Measurements from ENCODE around the gene COA7.
A peak's percentile ranks its signal among the peaks of the same experiment; 100 is the strongest.
"Not testable (repeated sequence)": the region's sequence is repeated elsewhere in the genome, so short reads cannot be mapped to it uniquely, and the experiment has no call there.

The COA7 gene
- total RNA-seq: 3.4 to 5.1 reads per million in 2 donors

- peak; percentile 46 to 70 (median 53) for DNase-seq
These were observed at the start of gene COA7 for GRCh38 chr1:52697795-52698674. Gene COA7, minus strand, starts transcription at chr1:52698347. Its CDS starts 21 bp downstream, at chr1:52698326.

GRCh38 chr1:52747450-52747849 lies 49.3 kb upstream of the COA7 start:
- no peak for DNase-seq

- no peak for DNase-seq
These were observed 48.0 kb upstream of the COA7 start for GRCh38 chr1:52746189-52746588.

GRCh38 chr1:52741259-52741658 lies 43.1 kb upstream of the COA7 start:
- peak in 1 of 5 experiments; percentile 47 for DNase-seq

- no peak for DNase-seq
These were observed 41.7 kb upstream of the COA7 start for GRCh38 chr1:52739699-52740467.

- DNase-seq: no peak
These were observed 40.7 kb upstream of the COA7 start for GRCh38 chr1:52738893-52739292.

GRCh38 chr1:52738148-52738547 lies 40.0 kb upstream of the COA7 start:
- DNase-seq: no peak

- not testable (repeated sequence) for DNase-seq
These were observed 37.2 kb upstream of the COA7 start for GRCh38 chr1:52735371-52735770.

- no peak for DNase-seq
These were observed 35.2 kb upstream of the COA7 start for GRCh38 chr1:52733368-52733767.

GRCh38 chr1:52727956-52728656 lies 30.0 kb upstream of the COA7 start:
- no peak for DNase-seq

GRCh38 chr1:52727114-52727586 lies 29.0 kb upstream of the COA7 start:
- DNase-seq: peak in 1 of 5 experiments; percentile 13

GRCh38 chr1:52726265-52727113 lies 28.3 kb upstream of the COA7 start, which contains the start of gene ZYG11B:
Gene ZYG11B, plus strand, starts transcription at chr1:52726453. Its CDS starts 201 bp downstream, at chr1:52726654.
- DNase-seq: peak; percentile 84 to 93 (median 88)

- DNase-seq: no peak
These were observed 27.7 kb upstream of the COA7 start for GRCh38 chr1:52725903-52726264.

- DNase-seq: no peak
These were observed 25.1 kb upstream of the COA7 start for GRCh38 chr1:52723260-52723659.

- not testable (repeated sequence) for DNase-seq
These were observed 17.1 kb upstream of the COA7 start for GRCh38 chr1:52715296-52715695.

- no peak for DNase-seq
These were observed 15.4 kb upstream of the COA7 start for GRCh38 chr1:52713590-52713989.

GRCh38 chr1:52709016-52709415 lies 10.9 kb upstream of the COA7 start:
- no peak for DNase-seq

GRCh38 chr1:52707927-52708655 lies 9.9 kb upstream of the COA7 start:
- no peak for DNase-seq

GRCh38 chr1:52706941-52707926 lies 9.1 kb upstream of the COA7 start:
- no peak for DNase-seq

- DNase-seq: no peak
These were observed 8.1 kb upstream of the COA7 start for GRCh38 chr1:52706136-52706670.
